ENCODE data around the gene KLHL40. TPM values are rescaled to one million over a fixed set of nuclear protein-coding genes. Genes with fewer than 3 reads are reported as not detected.

KLHL40 gene
- total RNA-seq, 1 experiment from 2014 or later: not detected

DNA sequence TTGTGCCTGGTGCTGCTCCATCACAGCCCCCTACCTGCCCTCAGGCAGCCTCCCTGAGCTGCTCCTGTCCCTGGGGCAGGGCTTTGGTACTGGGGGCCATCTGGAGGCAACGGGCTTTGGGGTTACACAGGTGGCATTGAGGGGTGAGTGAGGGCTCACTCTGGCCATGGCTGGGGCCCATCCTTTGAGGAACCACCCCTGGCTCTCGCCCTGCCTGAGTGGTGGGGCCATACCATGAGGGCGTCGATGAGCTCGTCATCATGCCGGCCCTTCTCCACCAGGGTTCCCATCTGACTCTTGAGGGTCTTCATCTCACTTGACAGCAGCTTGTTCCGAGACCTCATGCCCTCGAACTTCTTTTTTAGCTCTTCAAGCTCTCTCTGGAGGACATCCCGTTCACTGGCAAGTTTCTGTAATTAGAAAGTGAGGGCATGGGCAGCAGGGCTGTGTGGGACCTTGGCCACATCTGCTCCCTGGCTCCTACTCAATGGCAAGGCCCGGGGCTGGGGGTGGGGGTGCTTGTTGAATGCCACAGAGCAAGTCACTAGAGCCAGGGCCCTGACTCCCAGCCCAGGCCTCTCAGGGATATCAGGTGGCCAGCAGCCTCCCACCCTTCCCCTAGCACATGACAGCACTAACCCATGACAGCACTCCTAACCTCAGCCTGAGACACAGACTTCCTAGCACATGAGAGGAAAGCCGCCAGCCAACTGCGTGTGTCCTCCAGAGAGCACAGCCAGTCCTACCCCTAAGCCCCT, 54.2 kb downstream of the KLHL40 start:
- H2BK20ac ChIP-seq (ENCODE audit: low read depth, low read length, poor library complexity, severe bottlenecking): no peak overlapping the region
- no peaks in the 10 kb centered on the region for H3K79me2 ChIP-seq (ENCODE audit: insufficient read depth, low read length)
- DNase-seq: peak; percentile 25
- no peak overlapping the region for H3K9ac ChIP-seq (ENCODE audit: extremely low read depth, insufficient read length, low read length)
- H3K4me1 ChIP-seq (ENCODE audit: insufficient read depth, low read length): peaks cover 4% of the 10 kb centered on the region; the same call in 1 of the 2 replicates
- no peaks in the 10 kb centered on the region for H4K20me1 ChIP-seq (ENCODE audit: control insufficient read depth, insufficient read depth, insufficient read length)
- H2AK5ac ChIP-seq (ENCODE audit: insufficient read length, low read length): no peak overlapping the region
- H3K14ac ChIP-seq (ENCODE audit: insufficient read depth, low read length): no peak overlapping the region
- H3K4me2 ChIP-seq (ENCODE audit: insufficient read depth, insufficient read length, low read length): no peak overlapping the region
- H4K5ac ChIP-seq (ENCODE audit: insufficient read length, low read depth, low read length): no peak overlapping the region
- Mint-ChIP-seq H3K4me3 (no peak overlapping the region), H3K27me3 (ENCODE audit: low read depth) (peaks cover 2% of the 10 kb centered on the region), H3K4me1 (peaks cover 27 to 28% of the 10 kb centered on the region in 2 experiments), H3K36me3 (ENCODE audit: insufficient read depth in 1 of 3, low read depth in 3 of 3) (no peaks in the 10 kb centered on the region), H3K27ac (peak overlapping the region in 2 of 3 experiments; percentile 28 to 79; a peak in 1 of 7 replicates), H3K9me3 (peaks cover 0 to 3% of the 10 kb centered on the region in 2 experiments; a peak in 2 of 5 replicates)
- H2BK12ac ChIP-seq (ENCODE audit: insufficient read length, low read depth, low read length): no peak overlapping the region
- H2AFZ ChIP-seq (ENCODE audit: low read length): no peak overlapping the region
- no peak overlapping the region for H3K23ac ChIP-seq (ENCODE audit: insufficient read length, low read depth, low read length)
- no peak overlapping the region for H3K27ac ChIP-seq (ENCODE audit: insufficient read length, low read depth, low read length)
- H3K4ac ChIP-seq (ENCODE audit: low read depth, low read length): no peak overlapping the region
- no peak overlapping the region for H2BK120ac ChIP-seq (ENCODE audit: low read depth, low read length, poor library complexity, severe bottlenecking)
- no peaks in the 10 kb centered on the region for H3K9me3 ChIP-seq (ENCODE audit: control insufficient read depth, low read depth, low read length)
- H2BK5ac ChIP-seq (ENCODE audit: insufficient read length, low read length): no peak overlapping the region
- no peak overlapping the region for H4K8ac ChIP-seq (replicated peaks; ENCODE audit: insufficient read length, low read depth, low read length)
- TF ChIP-seq CTCF (conservative IDR thresholded peaks at IDR 0.05): no peak
- H3K18ac ChIP-seq (ENCODE audit: insufficient read length, low read depth, low read length): no peak overlapping the region
- no CpG with 5 or more reads among the region's 12 CpGs for WGBS (ENCODE audit: extremely low coverage, insufficient read length, low lambda C conversion rate)
- H3K27me3 ChIP-seq (ENCODE audit: insufficient read depth, low read length): no peaks in the 10 kb centered on the region
- H2BK15ac ChIP-seq (ENCODE audit: low read depth, low read length): no peak overlapping the region
- no peak overlapping the region for H3T11ph ChIP-seq (ENCODE audit: low read length)
- no peak overlapping the region for H3K56ac ChIP-seq (ENCODE audit: insufficient read length, low read depth, low read length)
- no peaks in the 10 kb centered on the region for H3K79me1 ChIP-seq (ENCODE audit: insufficient read depth, low read depth, low read length, poor library complexity, severe bottlenecking)
- no peak overlapping the region for H4K91ac ChIP-seq (ENCODE audit: insufficient read length, low read depth, low read length)
- H3K23me2 ChIP-seq (ENCODE audit: insufficient read length, low read depth, low read length, poor library complexity, severe bottlenecking): no peaks in the 10 kb centered on the region

All from H9 (cell line).